HG03439 (cell line): Measurements from ENCODE around the gene KDM6B.

Source experiments
- ATAC-seq: cut with Tn5 transposase; IDR thresholded peaks from one replicate; pipeline ENCODE4 v1.9.1; 2021; ENCODE audit warnings: mild to moderate bottlenecking, moderate library complexity; ENCODE audit not compliant: unreplicated experiment

The KDM6B gene

GRCh38 chr17:7867881-7868329, 33.9 kb downstream of the KDM6B start:
- ATAC-seq: no peak

- no peak for ATAC-seq
These were observed 39.0 kb downstream of the KDM6B start for GRCh38 chr17:7873051-7873450.

- ATAC-seq: no peak
These were observed 41.9 kb downstream of the KDM6B start for GRCh38 chr17:7875804-7876370.

GRCh38 chr17:7878234-7878633, 44.2 kb downstream of the KDM6B start:
- no peak for ATAC-seq

- ATAC-seq: no peak
These were observed 46.3 kb downstream of the KDM6B start for GRCh38 chr17:7880076-7880868.

- ATAC-seq: no peak
These were observed 47.4 kb downstream of the KDM6B start for GRCh38 chr17:7881276-7882054.

- ATAC-seq: no peak
These were observed 48.1 kb downstream of the KDM6B start for GRCh38 chr17:7882068-7882467.

GRCh38 chr17:7882629-7883028, 48.6 kb downstream of the KDM6B start:
- ATAC-seq: no peak
